SK-N-MC (cell line): ENCODE measurements around the gene NOP14.
A peak's percentile ranks its signal among the peaks of the same experiment; 100 is the strongest.

Experiments used
- DNase-seq: peaks from one replicate; pipeline ENCODE4 v3.0.0-alpha.2; 2011; ENCODE audit warnings: low read depth, low spot score
- H3K27ac ChIP-seq: fragments of 200-600 bp; sonication (generic); 2 replicates; pipeline ENCODE4 v1.5.1; 2016; ENCODE audit warnings: mixed run types
- H3K36me3 ChIP-seq: fragments of 200-600 bp; sonication (generic); 2 replicates; pipeline ENCODE4 v1.6.1; 2017; ENCODE audit warnings: antibody characterized with exemption, low read length, mixed read lengths; ENCODE audit not compliant: insufficient read depth
- H3K4me3 ChIP-seq: fragments of 200-600 bp; sonication (generic); 2 replicates; pipeline ENCODE4 v1.5.1; 2016
- H3K9ac ChIP-seq: fragments of 200-600 bp; sonication (generic); 2 replicates; pipeline ENCODE4 v1.8.0; 2017; ENCODE audit warnings: mixed run types, mixed read lengths; ENCODE audit not compliant: insufficient read length
- H3K9me3 ChIP-seq: fragments of 200-600 bp; sonication (generic); 2 replicates; pipeline ENCODE4 v1.6.1; 2017; ENCODE audit warnings: low read depth, mild to moderate bottlenecking, antibody characterized with exemption, low read length, moderate library complexity, mixed read lengths
- EZH2 ChIP-seq: fragments of 200-600 bp; sonication (generic); IDR thresholded peaks from one replicate; pipeline ENCODE4 v1.6.1; 2017; ENCODE audit warnings: antibody characterized with exemption
- FOXP2 ChIP-seq: optimal IDR thresholded peaks from 2 replicates; pipeline ENCODE3; 2011; ENCODE audit warnings: mild to moderate bottlenecking, moderate library complexity; ENCODE audit not compliant: insufficient read depth; ENCODE audit errors: extremely low read length, control extremely low read depth
- POLR2AphosphoS5 ChIP-seq: IDR thresholded peaks from 2 replicates; pipeline ENCODE4 v1.6.1; 2012; ENCODE audit warnings: mild to moderate bottlenecking, low read depth, low read length, borderline replicate concordance

The NOP14 gene

DNA sequence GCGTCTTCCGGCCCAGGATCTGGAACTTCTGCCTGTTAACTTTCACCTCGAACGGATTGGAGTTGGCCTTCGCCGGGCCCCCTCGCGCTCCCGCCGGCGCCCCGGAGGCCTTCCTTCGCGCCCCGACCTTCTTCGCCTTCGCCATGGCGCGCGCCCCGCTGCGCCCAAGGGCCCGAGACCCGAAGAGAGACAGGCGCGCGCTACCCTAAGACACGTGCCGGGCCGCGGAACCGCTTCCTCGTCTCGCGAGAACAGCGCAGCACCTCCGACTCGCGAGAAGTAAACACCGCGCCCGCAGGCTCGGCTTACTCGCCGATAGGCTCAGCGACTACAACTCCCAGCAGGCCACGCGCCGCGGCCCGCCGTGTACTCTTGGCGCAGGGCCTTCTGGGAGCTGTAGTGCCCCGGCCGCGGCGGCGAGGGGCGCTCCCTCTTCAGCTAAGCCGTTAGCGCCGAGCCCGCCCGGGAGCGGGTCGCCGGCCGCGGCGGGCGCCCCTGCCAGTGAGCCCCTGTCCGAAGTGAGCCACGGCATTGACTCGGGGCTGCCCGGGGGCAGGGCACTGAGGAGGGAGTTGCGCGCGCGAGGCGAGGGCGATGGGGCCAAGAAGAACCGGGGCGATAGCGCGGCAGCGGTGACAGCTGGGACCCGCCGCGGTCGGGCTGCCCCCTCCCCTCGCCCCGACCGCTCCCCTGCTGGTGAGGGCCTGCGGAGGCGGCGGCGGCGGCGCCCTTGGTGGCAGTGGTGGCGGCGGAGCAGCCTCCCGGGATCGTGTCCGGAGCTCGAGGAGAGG is at the start of gene NOP14, which contains the start of gene GRK4:
Gene NOP14 (minus strand): TSS at position 232 of the 791 bp plus-strand sequence. CDS start 87 bp downstream, at position 145.
Gene GRK4 (plus strand): TSS at position 397 of the 791 bp plus-strand sequence. CDS start 500 bp downstream, outside the sequence.
- H3K9ac ChIP-seq: peak within 1 kb of the TSS; percentile 95
- H3K9me3 ChIP-seq: no peaks in the 10 kb centered on the region
- peak within 1 kb of the TSS; percentile 70; the same call in 1 of the 2 replicates for H3K27ac ChIP-seq
- peak; percentile 99 for TF ChIP-seq FOXP2
- TF ChIP-seq EZH2: no peak
- TF ChIP-seq POLR2AphosphoS5: peak; percentile 94; the same call in 1 of the 2 replicates
- peak; percentile 83 for DNase-seq
- H3K4me3 ChIP-seq: peak within 1 kb of the TSS; percentile 98
- H3K36me3 ChIP-seq: peaks cover 12% of the 10 kb centered on the region

DNA sequence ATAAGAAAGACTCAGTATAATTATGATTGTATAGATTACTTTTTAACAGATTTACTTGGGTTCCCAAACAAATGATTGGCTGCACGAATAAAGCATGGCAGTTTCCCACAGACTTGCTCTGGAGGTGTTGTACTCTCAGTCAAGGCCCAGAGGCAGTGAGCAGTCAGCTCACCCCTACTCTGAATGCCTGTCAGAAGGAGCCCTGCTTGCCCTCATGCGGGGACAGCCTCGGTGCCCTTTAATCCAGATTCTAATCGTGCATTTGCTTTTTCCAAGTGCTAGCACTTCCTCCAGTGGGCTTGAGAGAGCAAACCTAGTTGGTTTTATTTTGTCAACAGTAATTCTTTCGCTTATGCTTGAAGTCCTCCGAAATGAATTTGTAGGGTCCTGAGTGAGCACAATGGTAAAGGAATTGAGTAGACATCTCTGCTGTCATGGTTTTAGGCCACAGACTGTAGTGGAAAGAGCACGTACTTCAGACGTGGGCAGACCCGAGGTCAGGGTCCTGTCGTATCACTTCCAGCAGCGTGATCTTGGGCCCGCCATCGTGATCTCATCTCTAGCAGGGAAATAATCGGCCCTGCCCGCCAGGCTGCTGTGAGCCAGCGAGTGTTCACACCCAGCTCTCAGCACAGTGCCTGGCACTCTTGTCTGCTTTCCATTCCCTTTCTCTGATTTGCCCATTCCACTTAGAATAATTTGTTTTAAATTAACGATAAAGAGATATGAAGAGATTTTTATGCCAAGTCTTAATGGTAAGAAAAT is 48.4 kb upstream of the NOP14 start:
- TF ChIP-seq FOXP2 (no peak), POLR2AphosphoS5 (no peak), EZH2 (no peak)
- Histone ChIP-seq H3K36me3 (no peaks in the 10 kb centered on the region), H3K4me3 (no peak overlapping the region), H3K9ac (no peak overlapping the region), H3K9me3 (no peaks in the 10 kb centered on the region), H3K27ac (no peak overlapping the region)
- DNase-seq: no peak

DNA sequence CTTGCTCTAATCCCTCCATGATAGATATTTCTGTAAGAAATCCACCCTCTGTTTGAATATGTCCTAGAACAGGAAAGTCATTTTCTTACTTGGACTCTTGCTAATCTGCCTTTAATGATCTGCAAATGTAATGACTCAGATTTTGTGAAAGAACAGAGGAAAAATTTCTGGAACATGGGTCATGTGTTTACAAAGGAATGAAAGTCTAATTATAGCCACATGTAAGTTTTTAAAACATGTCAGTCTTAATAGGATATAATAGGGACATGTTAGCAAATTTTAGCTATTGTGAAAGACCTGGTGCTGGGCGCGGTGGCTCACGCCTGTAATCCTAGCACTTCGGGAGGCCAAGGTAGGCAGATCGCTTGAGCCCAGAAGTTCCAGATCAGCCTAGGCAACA is 47.8 kb upstream of the NOP14 start:
- TF ChIP-seq POLR2AphosphoS5 (no peak), EZH2 (no peak), FOXP2 (no peak)
- no peaks in the 10 kb centered on the region for H3K36me3 ChIP-seq
- no peak overlapping the region for H3K9ac ChIP-seq
- DNase-seq: no peak
- H3K27ac ChIP-seq: no peak overlapping the region
- no peak overlapping the region for H3K4me3 ChIP-seq
- H3K9me3 ChIP-seq: no peaks in the 10 kb centered on the region

DNA sequence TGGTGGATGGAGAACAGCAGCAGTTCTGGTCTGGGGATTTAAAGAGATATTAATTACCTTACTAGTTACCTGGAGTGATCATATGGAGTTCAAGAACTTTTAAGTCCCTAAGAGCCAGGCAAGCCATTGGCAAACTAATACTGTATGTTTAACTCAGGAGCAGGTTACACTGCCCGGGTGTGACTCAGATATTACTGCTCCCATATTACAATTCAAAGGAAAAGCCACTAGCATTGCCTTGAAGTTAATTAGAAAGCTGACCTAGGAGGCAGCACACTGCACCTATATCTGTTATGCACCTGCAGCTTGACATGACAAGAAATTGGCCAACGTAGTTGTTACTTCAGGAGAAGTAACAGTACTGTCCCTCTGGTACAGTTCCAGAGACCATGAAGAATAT is 47.4 kb upstream of the NOP14 start:
- TF ChIP-seq POLR2AphosphoS5: no peak
- no peak for TF ChIP-seq EZH2
- no peak for TF ChIP-seq FOXP2
- DNase-seq: no peak
- Histone ChIP-seq H3K36me3 (no peaks in the 10 kb centered on the region), H3K9ac (no peak overlapping the region), H3K9me3 (no peaks in the 10 kb centered on the region), H3K4me3 (no peak overlapping the region), H3K27ac (no peak overlapping the region)

DNA sequence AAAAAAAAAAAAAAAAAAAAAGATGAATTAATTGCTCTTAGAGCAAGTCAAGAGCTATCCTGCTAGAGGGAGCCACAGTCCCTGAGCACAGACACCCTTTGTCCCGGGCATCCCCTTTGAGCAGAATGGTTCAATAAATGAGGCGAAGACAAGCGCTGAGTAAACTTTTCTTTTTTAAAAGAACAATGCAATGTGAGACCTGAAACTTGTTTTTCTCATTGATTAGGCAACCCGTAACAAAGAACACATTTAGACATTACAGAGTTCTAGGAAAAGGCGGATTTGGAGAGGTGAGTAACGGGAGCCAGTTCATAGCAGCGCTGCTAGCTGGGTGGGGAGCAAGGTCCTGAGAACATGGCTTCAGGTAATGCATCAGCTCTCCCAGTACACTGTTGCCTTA is 46.2 kb upstream of the NOP14 start:
- no peak for TF ChIP-seq EZH2
- no peak for TF ChIP-seq POLR2AphosphoS5
- no peak for TF ChIP-seq FOXP2
- no peak for DNase-seq
- Histone ChIP-seq H3K4me3 (no peak overlapping the region), H3K27ac (no peak overlapping the region), H3K9ac (no peak overlapping the region), H3K9me3 (no peaks in the 10 kb centered on the region), H3K36me3 (no peaks in the 10 kb centered on the region)

DNA sequence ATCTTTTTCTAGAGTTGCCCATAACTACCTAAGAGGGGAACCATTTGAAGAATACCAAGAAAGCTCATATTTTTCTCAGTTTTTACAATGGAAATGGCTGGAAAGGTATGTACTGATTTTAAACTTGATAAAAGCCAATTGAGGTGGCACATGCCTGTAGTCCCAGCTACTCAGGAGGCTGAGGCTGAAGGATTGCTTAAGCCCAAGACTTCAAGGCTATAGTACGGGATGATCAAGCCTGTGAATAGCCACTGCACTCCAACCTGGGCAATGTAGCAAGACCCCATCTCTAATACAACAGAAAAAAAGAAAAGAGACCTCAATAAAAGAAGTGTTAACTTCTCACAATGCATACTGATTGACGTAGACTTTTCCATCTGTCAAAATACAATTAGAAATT is 44.5 kb upstream of the NOP14 start:
- TF ChIP-seq POLR2AphosphoS5 (no peak), FOXP2 (no peak), EZH2 (no peak)
- no peak overlapping the region for H3K4me3 ChIP-seq
- no peaks in the 10 kb centered on the region for H3K36me3 ChIP-seq
- no peak overlapping the region for H3K9ac ChIP-seq
- no peak overlapping the region for H3K27ac ChIP-seq
- H3K9me3 ChIP-seq: no peaks in the 10 kb centered on the region
- no peak for DNase-seq

DNA sequence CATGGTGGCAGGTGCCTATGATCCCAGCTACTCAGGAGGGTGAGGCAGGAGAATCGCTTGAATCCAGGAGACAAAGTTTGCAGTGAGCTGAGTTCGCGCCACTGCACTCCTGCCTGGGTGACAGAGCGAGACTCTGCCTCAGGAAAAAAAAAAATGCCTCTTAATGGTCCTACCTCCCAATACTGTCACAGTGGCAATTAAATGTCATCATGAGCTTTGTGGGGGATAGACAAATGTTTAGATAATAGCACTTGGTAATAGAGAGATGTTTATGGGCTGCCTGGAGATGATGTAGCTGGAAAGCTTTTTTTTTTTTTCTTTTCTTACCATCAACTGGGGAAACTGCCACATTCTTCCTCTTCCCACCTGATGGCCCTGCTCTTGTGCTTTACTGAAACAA is 33.2 kb upstream of the NOP14 start:
- Histone ChIP-seq H3K36me3 (no peaks in the 10 kb centered on the region), H3K9ac (no peak overlapping the region), H3K27ac (no peak overlapping the region), H3K9me3 (no peaks in the 10 kb centered on the region), H3K4me3 (no peak overlapping the region)
- TF ChIP-seq EZH2 (no peak), FOXP2 (no peak), POLR2AphosphoS5 (no peak)
- no peak for DNase-seq

DNA sequence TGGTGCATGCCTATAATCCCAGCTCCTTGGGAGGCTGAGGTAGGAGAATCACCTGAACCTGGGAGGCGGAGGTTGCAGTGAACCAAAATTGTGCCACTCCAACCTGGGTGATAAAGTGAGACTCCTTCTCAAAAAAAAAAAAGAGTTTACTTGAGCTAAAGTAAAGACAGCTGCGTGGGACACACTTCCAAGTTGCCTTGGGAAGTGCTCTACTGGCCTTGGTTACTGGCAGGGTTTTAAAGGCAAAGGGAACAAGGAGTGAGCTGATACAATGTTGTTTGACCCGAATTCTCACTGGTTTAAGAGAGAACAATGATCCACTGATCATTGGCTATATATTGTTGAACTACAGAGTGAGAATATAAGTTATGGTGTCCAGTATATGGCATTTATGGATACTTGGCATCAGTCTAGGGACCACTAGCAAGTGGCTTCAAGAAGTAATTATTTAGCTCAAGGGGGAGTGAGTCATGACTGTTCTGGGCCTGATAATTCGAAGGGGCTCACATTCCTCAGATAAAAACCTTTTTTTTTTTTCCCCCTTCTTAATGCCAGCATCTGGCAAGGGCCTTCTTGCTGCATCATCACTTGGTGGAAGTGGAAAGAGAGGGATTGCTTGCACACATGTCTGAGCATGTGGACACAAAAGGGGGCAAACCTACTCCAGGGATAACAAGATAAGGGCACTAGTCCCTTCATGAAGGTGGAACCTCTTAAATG is 32.5 kb upstream of the NOP14 start:
- Histone ChIP-seq H3K36me3 (no peaks in the 10 kb centered on the region), H3K27ac (no peak overlapping the region), H3K9me3 (no peaks in the 10 kb centered on the region), H3K9ac (no peak overlapping the region), H3K4me3 (no peak overlapping the region)
- DNase-seq: no peak
- no peak for TF ChIP-seq EZH2
- TF ChIP-seq POLR2AphosphoS5: no peak
- no peak for TF ChIP-seq FOXP2
